Measurements from ENCODE around the gene PI16. TPM values are rescaled to one million over a fixed set of nuclear protein-coding genes. Genes with fewer than 3 reads are reported as not detected.
"Not testable (repeated sequence)": the region's sequence is repeated elsewhere in the genome, so short reads cannot be mapped to it uniquely, and the experiment has no call there.

The PI16 gene
- total RNA-seq, 4 donors from 2014 or later, result 2.8 to 17.2 (median 3.9) TPM

- Histone ChIP-seq H3K4me1 (peaks cover 24% of the 10 kb centered on the region), H3K27me3 (no peaks in the 10 kb centered on the region), H3K36me3 (no peaks in the 10 kb centered on the region), H3K27ac (no peak overlapping the region), H3K4me3 (no peak overlapping the region), H3K9me3 (no peaks in the 10 kb centered on the region)
- no peak for DNase-seq (ENCODE audit: low spot score in 2 of 2)
- WGBS, result 84% methylated on average over 6 of the region's 6 CpGs
- no peak for TF ChIP-seq CTCF (IDR thresholded peaks at IDR 0.05)
- TF ChIP-seq EP300 (IDR thresholded peaks at IDR 0.05), result no peak
- no peak for TF ChIP-seq POLR2A (IDR thresholded peaks at IDR 0.05)
- TF ChIP-seq POLR2AphosphoS5 (IDR thresholded peaks at IDR 0.05), result no peak
Measured at GRCh38 chr6:36989264-36989663, 34.7 kb downstream of the PI16 start.

GRCh38 chr6:36990401-36990800, 35.9 kb downstream of the PI16 start:
- H3K27ac ChIP-seq; H3K36me3 ChIP-seq; H3K27me3 ChIP-seq; DNase-seq (ENCODE audit: low spot score in 2 of 2); H3K4me3 ChIP-seq; H3K9me3 ChIP-seq: not testable (repeated sequence)
- H3K4me1 ChIP-seq, result peaks cover 13% of the 10 kb centered on the region
- WGBS, result 96% methylated on average over 2 of the region's 2 CpGs

- TF ChIP-seq POLR2AphosphoS5 (IDR thresholded peaks at IDR 0.05) (peak in 1 of 3 donors; percentile 14), POLR2A (IDR thresholded peaks at IDR 0.05) (no peak), CTCF (IDR thresholded peaks at IDR 0.05) (no peak), EP300 (IDR thresholded peaks at IDR 0.05) (no peak)
Measured at GRCh38 chr6:36997811-36998722, 43.5 kb downstream of the PI16 start.

GRCh38 chr6:36998723-36999038, 44.1 kb downstream of the PI16 start:
- H3K4me3 ChIP-seq, result no peak overlapping the region

More at GRCh38 chr6:36997811-36998722, 43.5 kb downstream of the PI16 start:
- Histone ChIP-seq H3K9me3 (no peaks in the 10 kb centered on the region), H3K27ac (peak overlapping the region; percentile 77), H3K4me3 (no peak overlapping the region), H3K27me3 (no peaks in the 10 kb centered on the region), H3K36me3 (no peaks in the 10 kb centered on the region), H3K4me1 (peaks cover 14% of the 10 kb centered on the region)
- peak in 1 of 2 donors; percentile 67 for DNase-seq (ENCODE audit: low spot score in 2 of 2)
- WGBS, result 68% methylated on average over 18 of the region's 18 CpGs

GRCh38 chr6:36999061-36999750, 44.7 kb downstream of the PI16 start:
- no peak for DNase-seq (ENCODE audit: low spot score in 2 of 2)
- no peaks in the 10 kb centered on the region for H3K27me3 ChIP-seq
- H3K9me3 ChIP-seq, result no peaks in the 10 kb centered on the region
- H3K4me3 ChIP-seq, result no peak overlapping the region
- WGBS, result 72% methylated on average over 9 of the region's 15 CpGs
- TF ChIP-seq CTCF (IDR thresholded peaks at IDR 0.05), result no peak
- TF ChIP-seq POLR2A (IDR thresholded peaks at IDR 0.05), result no peak
- TF ChIP-seq EP300 (IDR thresholded peaks at IDR 0.05), result no peak
- no peak for TF ChIP-seq POLR2AphosphoS5 (IDR thresholded peaks at IDR 0.05)
- H3K27ac ChIP-seq, result peak overlapping the region; percentile 77
- H3K4me1 ChIP-seq, result peaks cover 14% of the 10 kb centered on the region
- no peaks in the 10 kb centered on the region for H3K36me3 ChIP-seq

More at GRCh38 chr6:36998723-36999038, 44.1 kb downstream of the PI16 start:
- Histone ChIP-seq H3K36me3 (no peaks in the 10 kb centered on the region), H3K4me1 (peaks cover 14% of the 10 kb centered on the region), H3K27ac (peak overlapping the region; percentile 77), H3K27me3 (no peaks in the 10 kb centered on the region), H3K9me3 (no peaks in the 10 kb centered on the region)
- WGBS, result 79% methylated on average over 8 of the region's 8 CpGs
- DNase-seq (ENCODE audit: low spot score in 2 of 2), result no peak
- TF ChIP-seq POLR2AphosphoS5 (IDR thresholded peaks at IDR 0.05), result no peak

GRCh38 chr6:36999751-37000125, 45.2 kb downstream of the PI16 start:
- no peaks in the 10 kb centered on the region for H3K9me3 ChIP-seq
- no peaks in the 10 kb centered on the region for H3K27me3 ChIP-seq
- no peaks in the 10 kb centered on the region for H3K36me3 ChIP-seq
- TF ChIP-seq POLR2A (IDR thresholded peaks at IDR 0.05) (no peak), EP300 (IDR thresholded peaks at IDR 0.05) (no peak)
- peaks cover 14% of the 10 kb centered on the region for H3K4me1 ChIP-seq
- no peak for DNase-seq (ENCODE audit: low spot score in 2 of 2)
- no peak overlapping the region for H3K27ac ChIP-seq
- WGBS, result 93% methylated on average over 4 of the region's 4 CpGs
- no peak overlapping the region for H3K4me3 ChIP-seq
